Thoracic aorta (tissue), 2 donors: ENCODE data around the gene PRTG. TPM values are rescaled to one million over a fixed set of nuclear protein-coding genes. Genes with fewer than 3 reads are reported as not detected.
A peak's percentile ranks its signal among the peaks of the same experiment; 100 is the strongest.

Source experiments
- ATAC-seq: fragments of 150-250 bp; one replicate; pipeline ENCODE4 v1.8.0; 2017; ENCODE audit warnings: low read depth; ENCODE audit not compliant: insufficient number of reproducible peaks, low FRiP score
- DNase-seq: peaks from one replicate; pipeline ENCODE4 v3.0.0-alpha.2; 2020; ENCODE audit warnings: low spot score
- H3K27ac ChIP-seq, 2 donors: fragments of 200-600 bp; sonication (generic); 1 replicate in 1 of 2; 2 replicates in 1 of 2; pipeline ENCODE4 v1.5.1; 2016; ENCODE audit warnings: mild to moderate bottlenecking in 2 of 2, moderate library complexity in 2 of 2
- H3K27me3 ChIP-seq: fragments of 200-600 bp; sonication (generic); replicated peaks from 2 replicates; pipeline ENCODE4 v1.6.0; 2016; ENCODE audit warnings: mild to moderate bottlenecking; ENCODE audit not compliant: insufficient read depth
- H3K36me3 ChIP-seq: fragments of 200-600 bp; sonication (generic); one replicate; pipeline ENCODE4 v1.5.1; 2016
- H3K4me1 ChIP-seq, 2 donors: fragments of 200-600 bp; sonication (generic); 1 replicate in 1 of 2; 2 replicates in 1 of 2; pipeline versions ENCODE4 v1.5.1 to v1.6.0; 2016; ENCODE audit warnings: low read depth in 2 of 2, mild to moderate bottlenecking in 1 of 2; ENCODE audit not compliant: control insufficient read depth in 1 of 2
- H3K4me3 ChIP-seq: fragments of 200-600 bp; sonication (generic); 2 replicates; pipeline ENCODE4 v1.5.1; 2016; ENCODE audit warnings: mild to moderate bottlenecking
- H3K9me3 ChIP-seq: fragments of 200-600 bp; sonication (generic); 2 replicates; pipeline ENCODE4 v1.5.1; 2016
- CTCF ChIP-seq: fragments of 200-600 bp; sonication (generic); IDR thresholded peaks from one replicate; pipeline ENCODE4 v1.5.1; 2019; ENCODE audit warnings: antibody characterized with exemption
- total RNA-seq, 2 donors: library from RNA; depleted of rRNA; stranded (reverse); fragments of >200 nt; gene quantifications; one replicate each; pipeline versions ENCODE4 v1.1.0 to v1.2.3, GENCODE V29; 2016

PRTG gene
- total RNA-seq, 2 donors from 2014 or later, result 0.41 to 3.0 TPM

- no peaks in the 10 kb centered on the region for H3K9me3 ChIP-seq
- H3K4me3 ChIP-seq, result no peak overlapping the region
- no peaks in the 10 kb centered on the region for H3K36me3 ChIP-seq
- H3K4me1 ChIP-seq, result no peaks in the 10 kb centered on the region
- no peak overlapping the region for H3K27ac ChIP-seq
- no peaks in the 10 kb centered on the region for H3K27me3 ChIP-seq
- TF ChIP-seq CTCF, result peak; percentile 53
- ATAC-seq (no peak), DNase-seq (no peak)
Observed at GRCh38 chr15:55774113-55774970, 31.4 kb upstream of the PRTG start.

GRCh38 chr15:55770806-55771205 is 27.9 kb upstream of the PRTG start:
- H3K27ac ChIP-seq, result no peak overlapping the region
- ATAC-seq, result no peak
- no peak for DNase-seq
- TF ChIP-seq CTCF, result no peak
- no peaks in the 10 kb centered on the region for H3K4me1 ChIP-seq
- no peak overlapping the region for H3K4me3 ChIP-seq
- no peaks in the 10 kb centered on the region for H3K36me3 ChIP-seq
- H3K27me3 ChIP-seq, result no peaks in the 10 kb centered on the region
- H3K9me3 ChIP-seq, result no peaks in the 10 kb centered on the region

GRCh38 chr15:55770261-55770660 is 27.3 kb upstream of the PRTG start:
- ATAC-seq (no peak), DNase-seq (no peak)
- Histone ChIP-seq H3K4me1 (no peaks in the 10 kb centered on the region), H3K36me3 (no peaks in the 10 kb centered on the region), H3K27ac (no peak overlapping the region), H3K27me3 (no peaks in the 10 kb centered on the region), H3K4me3 (no peak overlapping the region), H3K9me3 (no peaks in the 10 kb centered on the region)
- TF ChIP-seq CTCF, result no peak

GRCh38 chr15:55768670-55769185 is 25.8 kb upstream of the PRTG start:
- ATAC-seq (no peak), DNase-seq (no peak)
- Histone ChIP-seq H3K27me3 (no peaks in the 10 kb centered on the region), H3K27ac (no peak overlapping the region), H3K36me3 (no peaks in the 10 kb centered on the region), H3K9me3 (no peaks in the 10 kb centered on the region), H3K4me1 (no peaks in the 10 kb centered on the region), H3K4me3 (no peak overlapping the region)
- no peak for TF ChIP-seq CTCF

- no peaks in the 10 kb centered on the region for H3K36me3 ChIP-seq
- no peaks in the 10 kb centered on the region for H3K27me3 ChIP-seq
- no peaks in the 10 kb centered on the region for H3K4me1 ChIP-seq
- no peak overlapping the region for H3K27ac ChIP-seq
- no peaks in the 10 kb centered on the region for H3K9me3 ChIP-seq
- H3K4me3 ChIP-seq, result no peak overlapping the region
- TF ChIP-seq CTCF, result no peak
- no peak for DNase-seq
- ATAC-seq, result no peak
Observed at GRCh38 chr15:55766676-55767075, 23.7 kb upstream of the PRTG start.
